ENCODE results near the gene ADAMTS6.

DNA sequence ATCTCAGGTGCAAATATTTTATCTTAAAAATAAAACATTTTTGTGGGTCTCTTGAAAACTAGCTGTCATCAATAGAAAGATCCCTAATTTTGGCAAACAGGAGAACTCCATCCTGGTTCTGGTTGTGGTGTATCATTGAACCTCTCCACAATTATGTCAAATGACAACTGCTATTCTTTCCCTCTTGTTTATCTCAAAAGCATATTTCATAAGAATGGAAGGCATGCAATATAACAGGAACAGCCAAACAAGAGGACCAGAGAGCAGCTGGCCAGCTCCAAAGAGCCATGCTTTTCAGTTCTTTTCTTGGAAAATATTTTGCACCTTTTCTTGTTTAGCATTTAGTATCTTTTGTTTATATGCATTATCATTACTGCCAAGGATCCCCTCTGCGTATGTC is 125.4 kb downstream of the ADAMTS6 start:
- TF ChIP-seq CTCF (IDR thresholded peaks at IDR 0.05), result no peak
- TF ChIP-seq POLR2A (IDR thresholded peaks at IDR 0.05), result no peak

Data from heart left ventricle (tissue), 13 donors.